ENCODE data around the gene TP53RK. TPM values are rescaled to one million over a fixed set of nuclear protein-coding genes. Genes with fewer than 3 reads are reported as not detected.

TP53RK gene
- total RNA-seq, 1 donor from 2014 or later, result 9.6 TPM

- no peak for DNase-seq (ENCODE audit: low spot score)
Measured at GRCh38 chr20:46708172-46708860, 19.1 kb upstream of the TP53RK start.

GRCh38 chr20:46706242-46706641 lies 17.0 kb upstream of the TP53RK start:
- DNase-seq (ENCODE audit: low spot score), result no peak

GRCh38 chr20:46705378-46705729 lies 16.1 kb upstream of the TP53RK start:
- no peak for DNase-seq (ENCODE audit: low spot score)

- DNase-seq (ENCODE audit: low spot score), result no peak
Measured at GRCh38 chr20:46704714-46705377, 15.6 kb upstream of the TP53RK start.

GRCh38 chr20:46703435-46703834 lies 14.2 kb upstream of the TP53RK start:
- no peak for DNase-seq (ENCODE audit: low spot score)

GRCh38 chr20:46702447-46703203 lies 13.4 kb upstream of the TP53RK start:
- no peak for DNase-seq (ENCODE audit: low spot score)

GRCh38 chr20:46701986-46702385 lies 12.7 kb upstream of the TP53RK start:
- no peak for DNase-seq (ENCODE audit: low spot score)

GRCh38 chr20:46701556-46701955 lies 12.3 kb upstream of the TP53RK start:
- no peak for DNase-seq (ENCODE audit: low spot score)

GRCh38 chr20:46701057-46701456 lies 11.8 kb upstream of the TP53RK start:
- no peak for DNase-seq (ENCODE audit: low spot score)

- DNase-seq (ENCODE audit: low spot score), result no peak
Measured at GRCh38 chr20:46700481-46700880, 11.2 kb upstream of the TP53RK start.

GRCh38 chr20:46699651-46700359 lies 10.6 kb upstream of the TP53RK start:
- no peak for DNase-seq (ENCODE audit: low spot score)

GRCh38 chr20:46698788-46699187 lies 9.5 kb upstream of the TP53RK start:
- no peak for DNase-seq (ENCODE audit: low spot score)

- DNase-seq (ENCODE audit: low spot score), result no peak
Measured at GRCh38 chr20:46696791-46697279, 7.6 kb upstream of the TP53RK start.

- DNase-seq (ENCODE audit: low spot score), result no peak
Measured at GRCh38 chr20:46695892-46696291, 6.6 kb upstream of the TP53RK start.

GRCh38 chr20:46694484-46694883 lies 5.2 kb upstream of the TP53RK start:
- DNase-seq (ENCODE audit: low spot score), result no peak

GRCh38 chr20:46691196-46691595 lies 2.0 kb upstream of the TP53RK start:
- DNase-seq (ENCODE audit: low spot score), result no peak

- no peak for DNase-seq (ENCODE audit: low spot score)
Measured at GRCh38 chr20:46690219-46691106, 1.2 kb upstream of the TP53RK start.

GRCh38 chr20:46689754-46690085 lies 476 bp upstream of the TP53RK start:
- no peak for DNase-seq (ENCODE audit: low spot score)

- DNase-seq (ENCODE audit: low spot score), result no peak
Measured at GRCh38 chr20:46688151-46689081, 828 bp downstream of the TP53RK start.
